Measurements from ENCODE around the gene TXNRD2.
A peak's percentile ranks its signal among the peaks of the same experiment; 100 is the strongest.

The TXNRD2 gene

DNA sequence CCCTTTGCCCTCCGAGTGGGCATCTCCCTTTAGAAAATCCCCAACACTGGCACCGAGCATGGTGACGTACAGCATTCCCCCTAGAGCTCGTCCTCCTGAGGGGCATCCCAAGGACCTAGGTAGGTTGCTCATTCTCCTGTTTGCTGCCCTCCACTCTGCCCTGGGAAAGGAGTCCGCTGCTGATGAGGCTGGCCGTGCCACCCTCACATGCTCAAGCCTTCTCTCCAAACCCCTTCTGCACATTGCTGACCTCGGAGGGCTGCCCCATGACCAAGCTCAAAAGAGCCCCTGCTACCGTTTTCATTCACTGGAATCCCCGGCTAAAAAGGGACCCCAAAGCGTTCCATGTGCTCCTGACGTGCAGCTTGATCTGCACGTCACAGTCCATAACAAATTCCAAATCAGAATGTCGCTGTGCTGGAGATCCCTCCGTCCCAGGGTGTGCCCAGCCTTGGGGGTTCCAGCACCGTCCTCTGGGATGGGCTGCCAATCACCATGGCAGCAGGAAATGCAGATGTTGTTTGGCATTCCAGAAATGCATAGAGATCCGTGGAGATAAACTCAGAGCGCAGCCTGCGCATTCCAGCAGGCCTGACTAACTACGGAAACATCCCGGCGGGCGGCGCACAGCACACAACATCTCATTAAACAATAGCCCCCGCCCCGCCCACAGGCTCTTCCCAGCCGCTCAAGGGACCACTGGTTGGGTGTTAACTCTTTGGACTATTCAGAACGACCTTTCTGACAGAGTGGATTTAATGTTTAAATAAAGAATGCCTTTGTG, 60.6 kb downstream of the TXNRD2 start:
- H3K4me3 ChIP-seq (ENCODE audit: low read depth in 1 of 2, low read length in 2 of 2), result no peak overlapping the region
- peaks cover 3% of the 10 kb centered on the region for H3K4me1 ChIP-seq (ENCODE audit: insufficient read depth, low read length)
- H3K27me3 ChIP-seq (ENCODE audit: insufficient read depth, low read length, poor library complexity), result no peaks in the 10 kb centered on the region
- no peak for DNase-seq
- H3K79me2 ChIP-seq (ENCODE audit: insufficient read depth, low read length), result no peaks in the 10 kb centered on the region
- no peaks in the 10 kb centered on the region for H3K36me3 ChIP-seq (ENCODE audit: insufficient read depth, low read length)
- H3K9ac ChIP-seq (ENCODE audit: low read depth, low read length), result no peak overlapping the region
- no peaks in the 10 kb centered on the region for H4K20me1 ChIP-seq (ENCODE audit: insufficient read depth, low read length)
- no peak overlapping the region for H3K27ac ChIP-seq (ENCODE audit: low read length)
- ATAC-seq (ENCODE audit: insufficient read depth, low read depth), result no peak
- H3K9me3 ChIP-seq (ENCODE audit: insufficient read depth, low read length, severe bottlenecking), result no peaks in the 10 kb centered on the region
- TF ChIP-seq, protein P1, sequence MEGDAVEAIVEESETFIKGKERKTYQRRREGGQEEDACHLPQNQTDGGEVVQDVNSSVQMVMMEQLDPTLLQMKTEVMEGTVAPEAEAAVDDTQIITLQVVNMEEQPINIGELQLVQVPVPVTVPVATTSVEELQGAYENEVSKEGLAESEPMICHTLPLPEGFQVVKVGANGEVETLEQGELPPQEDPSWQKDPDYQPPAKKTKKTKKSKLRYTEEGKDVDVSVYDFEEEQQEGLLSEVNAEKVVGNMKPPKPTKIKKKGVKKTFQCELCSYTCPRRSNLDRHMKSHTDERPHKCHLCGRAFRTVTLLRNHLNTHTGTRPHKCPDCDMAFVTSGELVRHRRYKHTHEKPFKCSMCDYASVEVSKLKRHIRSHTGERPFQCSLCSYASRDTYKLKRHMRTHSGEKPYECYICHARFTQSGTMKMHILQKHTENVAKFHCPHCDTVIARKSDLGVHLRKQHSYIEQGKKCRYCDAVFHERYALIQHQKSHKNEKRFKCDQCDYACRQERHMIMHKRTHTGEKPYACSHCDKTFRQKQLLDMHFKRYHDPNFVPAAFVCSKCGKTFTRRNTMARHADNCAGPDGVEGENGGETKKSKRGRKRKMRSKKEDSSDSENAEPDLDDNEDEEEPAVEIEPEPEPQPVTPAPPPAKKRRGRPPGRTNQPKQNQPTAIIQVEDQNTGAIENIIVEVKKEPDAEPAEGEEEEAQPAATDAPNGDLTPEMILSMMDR (IDR thresholded peaks at IDR 0.05; ENCODE audit: borderline replicate concordance, extremely low read depth, low read length, poor library complexity, severe bottlenecking), result no peak
- no peak for TF ChIP-seq EZH2 (IDR thresholded peaks at IDR 0.05; ENCODE audit: borderline replicate concordance, low read depth, low read length, severe bottlenecking)
- no peak overlapping the region for H2AFZ ChIP-seq (ENCODE audit: low read depth, low read length)
- H3K4me2 ChIP-seq (ENCODE audit: insufficient read depth, low read length), result no peak overlapping the region

GRCh38 chr22:19879992-19880785, 61.4 kb downstream of the TXNRD2 start:
- H3K27ac ChIP-seq (ENCODE audit: low read length), result peak overlapping the region; percentile 39
- no peak for ATAC-seq (ENCODE audit: insufficient read depth, low read depth)

DNA sequence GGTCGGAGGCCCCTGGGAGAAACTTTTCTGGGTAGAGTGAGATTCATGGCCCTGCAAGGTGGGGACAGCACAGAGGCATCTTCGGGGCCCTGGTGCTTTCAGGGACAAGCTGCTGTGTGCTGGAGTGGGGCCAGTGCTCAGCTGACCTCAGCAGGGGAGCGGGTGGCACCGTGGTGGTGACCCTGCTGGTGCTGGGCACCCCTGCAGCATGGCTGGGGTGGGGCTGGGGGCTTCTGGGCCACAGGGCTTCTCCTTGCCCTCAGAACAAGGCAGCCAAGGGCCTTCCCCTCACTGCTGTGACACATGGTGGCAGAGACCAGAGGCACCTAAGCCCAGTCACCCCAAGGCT, 62.0 kb downstream of the TXNRD2 start:
- H3K4me3 ChIP-seq (ENCODE audit: low read depth in 1 of 2, low read length in 2 of 2), result no peak overlapping the region
- no peak overlapping the region for H3K4me2 ChIP-seq (ENCODE audit: insufficient read depth, low read length)
- no peaks in the 10 kb centered on the region for H3K36me3 ChIP-seq (ENCODE audit: insufficient read depth, low read length)
- DNase-seq (no peak), ATAC-seq (ENCODE audit: insufficient read depth, low read depth) (no peak)
- no peaks in the 10 kb centered on the region for H3K4me1 ChIP-seq (ENCODE audit: insufficient read depth, low read length)
- TF ChIP-seq, protein P1 (IDR thresholded peaks at IDR 0.05; ENCODE audit: borderline replicate concordance, extremely low read depth, low read length, poor library complexity, severe bottlenecking), result no peak
- no peak for TF ChIP-seq EZH2 (IDR thresholded peaks at IDR 0.05; ENCODE audit: borderline replicate concordance, low read depth, low read length, severe bottlenecking)
- no peak overlapping the region for H2AFZ ChIP-seq (ENCODE audit: low read depth, low read length)
- H3K9me3 ChIP-seq (ENCODE audit: insufficient read depth, low read length, severe bottlenecking), result no peaks in the 10 kb centered on the region
- H3K27me3 ChIP-seq (ENCODE audit: insufficient read depth, low read length, poor library complexity), result no peaks in the 10 kb centered on the region
- H3K9ac ChIP-seq (ENCODE audit: low read depth, low read length), result no peak overlapping the region
- H3K27ac ChIP-seq (ENCODE audit: low read length), result no peak overlapping the region
- no peaks in the 10 kb centered on the region for H4K20me1 ChIP-seq (ENCODE audit: insufficient read depth, low read length)
- no peaks in the 10 kb centered on the region for H3K79me2 ChIP-seq (ENCODE audit: insufficient read depth, low read length)

More at GRCh38 chr22:19879992-19880785, 61.4 kb downstream of the TXNRD2 start:
- no peak overlapping the region for H3K4me3 ChIP-seq (ENCODE audit: low read depth in 1 of 2, low read length in 2 of 2)
- no peak overlapping the region for H3K4me2 ChIP-seq (ENCODE audit: insufficient read depth, low read length)
- H3K36me3 ChIP-seq (ENCODE audit: insufficient read depth, low read length), result no peaks in the 10 kb centered on the region
- no peak overlapping the region for H3K9ac ChIP-seq (ENCODE audit: low read depth, low read length)
- no peak overlapping the region for H2AFZ ChIP-seq (ENCODE audit: low read depth, low read length)
- no peak for DNase-seq
- H4K20me1 ChIP-seq (ENCODE audit: insufficient read depth, low read length), result no peaks in the 10 kb centered on the region
- TF ChIP-seq EZH2 (IDR thresholded peaks at IDR 0.05; ENCODE audit: borderline replicate concordance, low read depth, low read length, severe bottlenecking), result no peak
- TF ChIP-seq, protein P1 (IDR thresholded peaks at IDR 0.05; ENCODE audit: borderline replicate concordance, extremely low read depth, low read length, poor library complexity, severe bottlenecking), result no peak
- no peaks in the 10 kb centered on the region for H3K9me3 ChIP-seq (ENCODE audit: insufficient read depth, low read length, severe bottlenecking)
- no peaks in the 10 kb centered on the region for H3K27me3 ChIP-seq (ENCODE audit: insufficient read depth, low read length, poor library complexity)
- no peaks in the 10 kb centered on the region for H3K79me2 ChIP-seq (ENCODE audit: insufficient read depth, low read length)
- no peaks in the 10 kb centered on the region for H3K4me1 ChIP-seq (ENCODE audit: insufficient read depth, low read length)
